GM12878 (cell line): ENCODE measurements around the gene APOO. TPM values are rescaled to one million over a fixed set of nuclear protein-coding genes. Genes with fewer than 3 reads are reported as not detected.

Source experiments
- BCL11A ChIP-seq: IDR thresholded peaks from 2 replicates; pipeline ENCODE4 v1.6.1; 2011; ENCODE audit warnings: low read depth, low read length
- BCLAF1 ChIP-seq: fragments of 450-650 bp; IDR thresholded peaks from 2 replicates; pipeline ENCODE4 v1.6.1; 2017; ENCODE audit warnings: antibody characterized with exemption, mild to moderate bottlenecking, moderate library complexity
- BHLHE40 ChIP-seq, 2 experiments: fragments of 450-650 bp in 1 of 2; IDR thresholded peaks; 2 replicates each; pipeline ENCODE4 v1.6.1; 2011 to 2017; ENCODE audit warnings: low read depth in 2 of 2, borderline replicate concordance in 1 of 2, improper control_type of control experiment in 1 of 2, low read length in 1 of 2, mild to moderate bottlenecking in 1 of 2
- CREB1 ChIP-seq: IDR thresholded peaks from 2 replicates; pipeline ENCODE4 v1.6.1; 2012; ENCODE audit warnings: low read depth, mild to moderate bottlenecking, inconsistent platforms
- DPF2 ChIP-seq: fragments of 450-650 bp; IDR thresholded peaks from 2 replicates; pipeline ENCODE4 v1.6.1; 2017; ENCODE audit warnings: mild to moderate bottlenecking
- E2F4 ChIP-seq: IDR thresholded peaks from 2 replicates; pipeline ENCODE4 v1.6.1; 2012; ENCODE audit warnings: low read depth, low read length, improper control_type of control experiment
- ESRRA ChIP-seq: IDR thresholded peaks from 2 replicates; pipeline ENCODE4 v1.6.1; 2012; ENCODE audit warnings: mild to moderate bottlenecking, low read length, improper control_type of control experiment
- EZH2 ChIP-seq: IDR thresholded peaks from 2 replicates; pipeline ENCODE4 v1.6.1; 2012; ENCODE audit warnings: low read depth, mild to moderate bottlenecking, control low read depth, inconsistent platforms, low read length, borderline replicate concordance; ENCODE audit not compliant: control insufficient read depth
- GATAD2B ChIP-seq: fragments of 450-650 bp; conservative IDR thresholded peaks from 2 replicates; pipeline ENCODE4 v1.6.1; 2017; ENCODE audit warnings: low read depth, mild to moderate bottlenecking, moderate library complexity
- IKZF2 ChIP-seq, 2 experiments: fragments of 450-650 bp; IDR thresholded peaks; 2 replicates each; pipeline ENCODE4 v1.6.1; 2017; ENCODE audit warnings: mild to moderate bottlenecking in 2 of 2, moderate library complexity in 2 of 2
- KAT2A ChIP-seq: conservative IDR thresholded peaks from 2 replicates; pipeline ENCODE4 v1.6.1; 2011; ENCODE audit warnings: low read depth, low read length; ENCODE audit not compliant: control insufficient read depth
- NFIC ChIP-seq: IDR thresholded peaks from 2 replicates; pipeline ENCODE4 v1.6.1; 2012; ENCODE audit warnings: low read depth, mild to moderate bottlenecking, inconsistent platforms, low read length, moderate library complexity
- NFYA ChIP-seq: IDR thresholded peaks from 2 replicates; pipeline ENCODE4 v1.6.1; 2011; ENCODE audit warnings: low read depth, mild to moderate bottlenecking, low read length, improper control_type of control experiment, borderline replicate concordance
- NR2C1 ChIP-seq: fragments of 450-650 bp; IDR thresholded peaks from 2 replicates; pipeline ENCODE4 v1.6.1; 2017; ENCODE audit warnings: antibody characterized with exemption, mild to moderate bottlenecking, moderate library complexity
- PAX5 ChIP-seq: IDR thresholded peaks from 2 replicates; pipeline ENCODE4 v1.6.1; 2011; ENCODE audit warnings: low read depth, low read length, borderline replicate concordance
- PAX8 ChIP-seq: fragments of 450-650 bp; IDR thresholded peaks from 2 replicates; pipeline ENCODE4 v1.6.1; 2017; ENCODE audit warnings: mild to moderate bottlenecking, moderate library complexity
- POLR2AphosphoS2 ChIP-seq: IDR thresholded peaks from 2 replicates; pipeline ENCODE4 v1.6.1; 2011; ENCODE audit warnings: low read depth, mild to moderate bottlenecking, low read length, improper control_type of control experiment, moderate library complexity
- SREBF2 ChIP-seq: IDR thresholded peaks from 2 replicates; pipeline ENCODE4 v1.6.1; 2012; ENCODE audit warnings: mild to moderate bottlenecking, low read length
- STAT3 ChIP-seq: IDR thresholded peaks from 2 replicates; pipeline ENCODE4 v1.6.1; 2011; ENCODE audit warnings: low read depth, low read length, improper control_type of control experiment
- TAF1 ChIP-seq: IDR thresholded peaks from 2 replicates; pipeline ENCODE4 v1.6.1; 2011; ENCODE audit warnings: mild to moderate bottlenecking, low read depth, low read length, borderline replicate concordance
- YBX1 ChIP-seq: fragments of 450-650 bp; IDR thresholded peaks from 2 replicates; pipeline ENCODE4 v1.6.1; 2016; ENCODE audit warnings: antibody characterized with exemption
- ZBED1 ChIP-seq: IDR thresholded peaks from 2 replicates; pipeline ENCODE4 v1.6.1; 2016; ENCODE audit warnings: borderline replicate concordance
- ZNF24 ChIP-seq: fragments of 450-650 bp; IDR thresholded peaks from 2 replicates; pipeline ENCODE4 v1.6.1; 2017; ENCODE audit warnings: antibody characterized with exemption, mild to moderate bottlenecking
- ZNF592 ChIP-seq: fragments of 450-650 bp; IDR thresholded peaks from 2 replicates; pipeline ENCODE4 v1.6.1; 2017; ENCODE audit warnings: mild to moderate bottlenecking, moderate library complexity
- polyA plus RNA-seq, 11 experiments: library from polyadenylated mRNA; depleted of rRNA in 4 of 11; unstranded in 6 of 11; stranded (reverse) in 5 of 11; fragments of >200 nt; fragmentation: Nextera tagmentation in 4 of 11; fragmentation: Illumina TruSeq in 1 of 11; extraction: Ambion mirVana in 4 of 11; extraction: Trizol in 1 of 11; gene quantifications; 1 replicate in 1 of 11; 2 replicates in 10 of 11; pipeline versions ENCODE4 v1.2.1 to v1.2.3, GENCODE V29; 2011 to 2016; ENCODE audit warnings: inconsistent platforms in 2 of 11, missing spikeins in 2 of 11, low read depth in 1 of 11
- total RNA-seq, 4 experiments: library from RNA; depleted of rRNA in 3 of 4; stranded (reverse); fragments of >200 nt in 3 of 4; fragmentation: Illumina TruSeq in 1 of 4; extraction: Trizol in 1 of 4; gene quantifications; 2 replicates each; pipeline versions ENCODE4 v1.2.1 to v1.2.3, GENCODE V29; 2013 to 2021

The APOO gene
- total and polyA plus RNA-seq, 10 of the 15 experiments (the other 5 are each of a cell fraction or from before 2014, with no cell fraction given), result 20.7 to 68.7 (median 35.5) TPM

- TF ChIP-seq ZNF592 (no peak), YBX1 (no peak), EZH2 (no peak), GATAD2B (no peak), BCL11A (no peak), SREBF2 (no peak), CREB1 (peak; percentile 31; the same call in 1 of the 2 replicates), ZNF24 (no peak), NR2C1 (peak; percentile 71), NFYA (no peak), POLR2AphosphoS2 (no peak), NFIC (no peak), STAT3 (no peak), TAF1 (no peak), ESRRA (no peak; the same call in 1 of the 2 replicates), BCLAF1 (no peak), ZBED1 (no peak), PAX5 (0 out of 2 replicates have a peak, but pooled peaks have one; percentile 27), KAT2A (no peak), E2F4 (0 out of 2 replicates have a peak, but pooled peaks have one; percentile 9), IKZF2 (IDR thresholded peaks at IDR 0.05) (peak in 1 of 2 experiments; percentile 35; a peak in 1 of 4 replicates), DPF2 (0 out of 2 replicates have a peak, but pooled peaks have one; percentile 16), PAX8 (no peak), BHLHE40 (IDR thresholded peaks at IDR 0.05; ENCODE audit: borderline replicate concordance in 1 of 2, low read depth in 2 of 2, low read length in 1 of 2) (peak in 1 of 2 experiments; percentile 38; a peak in 1 of 4 replicates)
These were observed at the start of gene APOO, which contains the start of gene CXorf58 (continued) for GRCh38 chrX:23907498-23908218.
